Karpas-422 (cell line): Measurements from ENCODE around the gene NKX2-2. TPM values are rescaled to one million over a fixed set of nuclear protein-coding genes. Genes with fewer than 3 reads are reported as not detected.

Source experiments
- DNase-seq: peaks from one replicate; pipeline ENCODE4 v3.0.0-alpha.2; 2015
- H2AFZ ChIP-seq: fragments of 200-600 bp; sonication (generic); 2 replicates; pipeline ENCODE4 v1.6.1; 2014; ENCODE audit warnings: antibody characterized with exemption, low read length, mixed read lengths
- H3K27ac ChIP-seq: fragments of 200-600 bp; sonication (generic); 2 replicates; pipeline ENCODE4 v1.5.1; 2014; ENCODE audit warnings: mild to moderate bottlenecking, low read length, moderate library complexity
- H3K27me3 ChIP-seq: fragments of 200-600 bp; sonication (generic); 2 replicates; pipeline ENCODE4 v1.6.1; 2014; ENCODE audit warnings: low read length, mixed read lengths
- H3K36me3 ChIP-seq: fragments of 200-600 bp; sonication (generic); 2 replicates; pipeline ENCODE4 v1.6.1; 2014; ENCODE audit warnings: low read length, mixed read lengths; ENCODE audit not compliant: insufficient read depth
- H3K4me1 ChIP-seq: fragments of 200-600 bp; sonication (generic); 2 replicates; pipeline ENCODE4 v1.6.1; 2014; ENCODE audit warnings: mild to moderate bottlenecking, low read length, mixed read lengths
- H3K4me2 ChIP-seq: fragments of 200-600 bp; sonication (generic); 2 replicates; pipeline ENCODE4 v1.6.1; 2014; ENCODE audit warnings: low read length, low read depth, mild to moderate bottlenecking; ENCODE audit not compliant: poor library complexity, severe bottlenecking
- H3K4me3 ChIP-seq: fragments of 200-600 bp; sonication (generic); 2 replicates; pipeline ENCODE4 v1.5.1; 2014; ENCODE audit warnings: mild to moderate bottlenecking, antibody characterized with exemption, low read length, mixed read lengths
- H3K79me2 ChIP-seq: fragments of 200-600 bp; sonication (generic); 2 replicates; pipeline ENCODE4 v1.6.1; 2014; ENCODE audit warnings: mild to moderate bottlenecking, low read length, mixed read lengths
- H3K9ac ChIP-seq: fragments of 200-600 bp; sonication (generic); 2 replicates; pipeline ENCODE4 v1.6.0; 2014; ENCODE audit warnings: low read length
- H3K9me2 ChIP-seq: fragments of 200-600 bp; sonication (generic), shearing (Covaris generic); replicated peaks from 2 replicates; pipeline ENCODE4 v1.6.0; 2014; ENCODE audit warnings: mild to moderate bottlenecking, low read length, moderate library complexity; ENCODE audit not compliant: insufficient read depth
- H3K9me3 ChIP-seq: fragments of 300-700, 200-600 bp; sonication (generic); 2 replicates; pipeline ENCODE4 v1.6.1; 2014; ENCODE audit warnings: low read length, mixed read lengths
- H4K20me1 ChIP-seq: fragments of 200-600 bp; sonication (generic); 2 replicates; pipeline ENCODE4 v1.6.1; 2014; ENCODE audit warnings: mild to moderate bottlenecking, antibody characterized with exemption, low read length, low read depth; ENCODE audit not compliant: insufficient read depth
- total RNA-seq: library from RNA; depleted of rRNA; stranded (reverse); fragments of >200 nt; shearing (Covaris generic); gene quantifications from 2 replicates; pipeline ENCODE4 v1.2.3, GENCODE V29; 2014; ENCODE audit warnings: low replicate concordance

Gene NKX2-2
- total RNA-seq, 1 experiment from 2014 or later: not detected

DNA sequence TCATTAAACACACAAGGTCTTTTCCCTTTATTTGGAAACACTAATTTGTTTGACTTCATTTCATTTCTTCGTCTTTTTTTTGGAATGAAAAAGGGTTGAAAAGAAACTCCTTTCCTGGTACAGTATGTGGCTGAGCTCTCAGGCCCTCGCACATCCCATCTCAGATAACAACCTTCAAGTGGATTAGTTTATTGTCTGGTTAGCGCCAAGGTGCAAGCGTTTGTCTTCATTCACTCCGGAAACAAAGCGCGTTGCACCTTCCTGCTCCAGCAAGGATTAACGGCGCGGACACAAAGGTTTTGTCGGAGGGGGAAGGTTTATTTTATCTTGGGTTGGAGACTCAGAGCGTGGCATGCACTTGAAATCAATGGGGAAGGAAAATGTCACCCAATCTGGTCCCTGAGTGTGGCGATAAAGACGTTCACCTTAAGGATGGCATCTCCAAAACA lies 5.3 kb upstream of the NKX2-2 start:
- no peaks in the 10 kb centered on the region for H3K27me3 ChIP-seq
- H2AFZ ChIP-seq: no peak overlapping the region
- no peaks in the 10 kb centered on the region for H4K20me1 ChIP-seq

DNA sequence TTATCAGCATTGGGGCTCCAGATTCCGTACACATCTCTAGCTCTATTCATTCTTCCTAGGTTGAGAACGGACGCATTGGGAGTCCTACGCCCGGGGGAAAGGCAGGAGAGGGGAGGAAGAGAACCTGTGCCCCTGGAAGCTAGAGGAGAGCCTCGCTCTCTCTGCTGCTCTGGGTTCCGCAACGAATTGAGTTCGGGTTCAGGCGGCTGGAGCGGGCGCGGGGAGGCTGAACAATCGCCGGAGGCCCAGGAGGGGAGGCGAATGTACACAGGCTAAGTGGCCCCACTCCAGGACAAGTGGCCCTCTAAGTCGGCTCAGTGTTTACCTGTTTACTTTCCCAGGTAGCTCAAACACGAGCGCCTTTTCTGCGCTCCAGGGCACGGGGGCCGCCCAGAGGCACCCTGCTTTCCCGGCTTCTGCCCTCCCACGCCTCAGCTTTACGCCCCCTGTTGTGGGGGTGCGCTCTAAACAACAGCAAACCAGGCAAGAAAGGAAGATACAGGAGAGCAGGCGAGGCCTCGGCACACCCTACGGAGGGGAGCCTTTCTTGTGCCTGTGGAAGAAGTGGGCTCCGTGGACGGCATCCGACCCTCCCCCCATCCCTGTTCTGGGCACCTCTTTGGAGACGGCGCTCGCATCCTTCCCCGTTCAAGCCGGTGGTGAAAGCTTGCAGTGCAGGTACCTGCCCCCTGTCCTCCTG lies 4.6 kb upstream of the NKX2-2 start:
- DNase-seq: no peak
- no peaks in the 10 kb centered on the region for H3K36me3 ChIP-seq
- H4K20me1 ChIP-seq: no peaks in the 10 kb centered on the region
- no peak overlapping the region for H3K4me3 ChIP-seq
- H3K4me1 ChIP-seq: no peaks in the 10 kb centered on the region
- no peak overlapping the region for H2AFZ ChIP-seq
- H3K9me3 ChIP-seq: no peaks in the 10 kb centered on the region
- H3K9ac ChIP-seq: no peak overlapping the region
- no peaks in the 10 kb centered on the region for H3K9me2 ChIP-seq
- H3K27ac ChIP-seq: no peak overlapping the region
- no peak overlapping the region for H3K4me2 ChIP-seq
- no peaks in the 10 kb centered on the region for H3K27me3 ChIP-seq
- no peaks in the 10 kb centered on the region for H3K79me2 ChIP-seq

More for the DNA sequence above, 5.3 kb upstream of the NKX2-2 start:
- no peaks in the 10 kb centered on the region for H3K9me3 ChIP-seq
- H3K9me2 ChIP-seq: no peaks in the 10 kb centered on the region
- no peaks in the 10 kb centered on the region for H3K79me2 ChIP-seq
- DNase-seq: no peak
- no peak overlapping the region for H3K9ac ChIP-seq
- no peak overlapping the region for H3K4me3 ChIP-seq
- no peaks in the 10 kb centered on the region for H3K36me3 ChIP-seq
- H3K4me1 ChIP-seq: no peaks in the 10 kb centered on the region
- no peak overlapping the region for H3K4me2 ChIP-seq
- H3K27ac ChIP-seq: no peak overlapping the region

- no peak for DNase-seq
- H3K4me1 ChIP-seq: no peaks in the 10 kb centered on the region
- no peaks in the 10 kb centered on the region for H3K79me2 ChIP-seq
- no peaks in the 10 kb centered on the region for H3K9me2 ChIP-seq
- no peak overlapping the region for H3K4me3 ChIP-seq
- no peak overlapping the region for H2AFZ ChIP-seq
- H3K9ac ChIP-seq: no peak overlapping the region
- H3K27me3 ChIP-seq: no peaks in the 10 kb centered on the region
- no peaks in the 10 kb centered on the region for H3K36me3 ChIP-seq
- no peaks in the 10 kb centered on the region for H3K9me3 ChIP-seq
- H3K27ac ChIP-seq: no peak overlapping the region
- no peak overlapping the region for H3K4me2 ChIP-seq
- no peaks in the 10 kb centered on the region for H4K20me1 ChIP-seq
These were observed 3.9 kb upstream of the NKX2-2 start for GRCh38 chr20:21517566-21518277.

GRCh38 chr20:21516861-21517565 lies 3.1 kb upstream of the NKX2-2 start:
- H2AFZ ChIP-seq: no peak overlapping the region
- H3K4me3 ChIP-seq: no peak overlapping the region
- H3K27ac ChIP-seq: no peak overlapping the region
- no peaks in the 10 kb centered on the region for H3K27me3 ChIP-seq
- no peak overlapping the region for H3K9ac ChIP-seq
- no peak overlapping the region for H3K4me2 ChIP-seq
- no peaks in the 10 kb centered on the region for H3K79me2 ChIP-seq
- no peaks in the 10 kb centered on the region for H3K4me1 ChIP-seq
- H4K20me1 ChIP-seq: no peaks in the 10 kb centered on the region
- no peaks in the 10 kb centered on the region for H3K36me3 ChIP-seq
- H3K9me3 ChIP-seq: no peaks in the 10 kb centered on the region
- no peak for DNase-seq
- H3K9me2 ChIP-seq: no peaks in the 10 kb centered on the region

- Histone ChIP-seq H3K9ac (no peak overlapping the region), H4K20me1 (no peaks in the 10 kb centered on the region), H3K27me3 (no peaks in the 10 kb centered on the region), H3K4me2 (no peak overlapping the region), H3K4me1 (no peaks in the 10 kb centered on the region), H3K36me3 (no peaks in the 10 kb centered on the region), H3K27ac (no peak overlapping the region), H3K79me2 (no peaks in the 10 kb centered on the region), H3K9me2 (no peaks in the 10 kb centered on the region), H3K4me3 (no peak overlapping the region), H2AFZ (no peak overlapping the region), H3K9me3 (no peaks in the 10 kb centered on the region)
- DNase-seq: no peak
These were observed 2.3 kb upstream of the NKX2-2 start for GRCh38 chr20:21516180-21516567.

DNA sequence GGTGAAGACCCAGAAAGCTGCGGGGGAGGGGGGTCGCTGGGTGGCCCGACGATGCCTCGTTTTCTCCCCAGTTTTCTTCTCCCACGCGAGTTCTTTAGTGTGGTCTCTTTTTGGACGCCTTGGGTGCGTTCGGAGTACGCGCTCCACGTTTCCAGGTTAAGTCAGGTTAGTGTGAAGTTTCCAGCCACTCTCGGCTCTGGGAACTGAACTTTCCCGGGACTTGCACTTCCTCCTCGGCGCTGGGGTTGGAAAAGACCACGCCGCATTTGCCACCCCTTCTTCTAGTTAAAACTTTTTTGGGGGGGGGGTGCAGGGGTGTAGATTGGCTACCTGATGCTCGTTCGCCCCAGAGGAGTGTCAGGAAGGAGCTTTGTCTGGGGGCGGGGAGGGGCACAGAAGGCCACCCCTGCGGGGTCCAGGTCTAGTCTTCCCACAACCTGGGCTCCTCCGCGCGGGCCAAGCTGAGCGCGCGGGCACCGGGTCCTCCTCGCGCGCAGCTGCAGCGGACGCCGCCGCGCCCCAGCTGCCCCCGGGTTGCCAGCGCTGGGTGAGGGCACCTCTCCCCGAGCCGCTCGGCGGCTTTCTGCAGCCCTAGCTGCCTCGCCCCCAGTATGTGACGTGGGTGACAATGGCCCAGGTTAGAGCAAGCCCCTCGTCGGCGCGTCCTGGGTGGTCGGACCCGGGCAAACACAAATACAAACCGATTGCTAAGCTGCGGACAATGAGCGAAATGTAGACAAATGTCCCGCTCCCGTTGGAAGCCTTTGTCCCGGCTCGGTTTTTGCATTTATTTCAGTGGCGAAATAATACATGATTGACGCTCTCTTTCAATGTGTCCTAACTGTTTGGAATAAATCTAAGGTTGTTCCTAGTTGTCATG lies 1.7 kb upstream of the NKX2-2 start:
- no peak for DNase-seq
- no peaks in the 10 kb centered on the region for H3K4me1 ChIP-seq
- no peak overlapping the region for H3K4me2 ChIP-seq

DNA sequence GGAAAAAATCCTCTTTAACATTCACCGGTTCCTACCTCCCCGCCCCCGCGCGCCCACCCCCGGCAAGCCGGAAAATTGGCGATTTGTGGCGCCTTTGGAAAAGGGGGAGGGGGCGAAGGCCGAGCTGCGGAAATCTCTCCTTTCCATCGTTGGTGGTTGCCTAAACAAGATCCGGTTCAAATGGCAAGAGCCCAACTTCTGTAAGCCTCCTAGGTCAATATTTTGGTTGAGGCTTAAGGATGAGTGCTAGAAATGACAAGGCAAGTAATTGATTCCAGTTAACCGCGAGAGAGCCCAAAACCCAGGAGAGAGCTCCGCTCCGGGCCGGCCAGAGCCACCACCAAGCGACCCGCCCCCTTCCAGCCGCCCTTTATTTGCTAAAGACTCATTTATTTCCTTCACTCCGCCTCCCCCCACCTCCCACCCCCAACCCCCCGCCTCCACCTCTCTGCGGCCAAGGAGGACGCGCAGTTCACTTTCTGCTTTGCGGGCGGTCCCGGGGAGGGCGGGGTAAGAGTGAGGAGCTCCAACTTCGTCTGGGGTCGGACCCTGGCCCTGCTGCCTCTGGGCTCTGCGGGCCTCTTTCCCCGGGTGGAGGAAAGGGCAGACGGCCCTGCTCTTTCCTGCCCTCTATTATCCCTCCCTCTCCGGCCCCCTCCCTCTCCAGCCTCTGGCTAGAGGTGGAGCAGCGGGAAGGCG lies 838 bp upstream of the NKX2-2 start:
- H3K4me2 ChIP-seq: no peak overlapping the region
- H3K79me2 ChIP-seq: no peaks in the 10 kb centered on the region
- no peak overlapping the region for H2AFZ ChIP-seq
- no peak for DNase-seq
- no peaks in the 10 kb centered on the region for H3K27me3 ChIP-seq
- H3K4me3 ChIP-seq: no peak overlapping the region
- H3K9ac ChIP-seq: no peak overlapping the region
- H3K9me2 ChIP-seq: no peaks in the 10 kb centered on the region
- H3K9me3 ChIP-seq: no peaks in the 10 kb centered on the region
- H3K36me3 ChIP-seq: no peaks in the 10 kb centered on the region
- H4K20me1 ChIP-seq: no peaks in the 10 kb centered on the region
- no peaks in the 10 kb centered on the region for H3K4me1 ChIP-seq
- no peak overlapping the region for H3K27ac ChIP-seq

More for the DNA sequence above, 1.7 kb upstream of the NKX2-2 start:
- H3K27ac ChIP-seq: no peak overlapping the region
- H3K9me2 ChIP-seq: no peaks in the 10 kb centered on the region
- no peaks in the 10 kb centered on the region for H3K27me3 ChIP-seq
- no peak overlapping the region for H3K9ac ChIP-seq
- no peak overlapping the region for H3K4me3 ChIP-seq
- no peaks in the 10 kb centered on the region for H3K9me3 ChIP-seq
- H4K20me1 ChIP-seq: no peaks in the 10 kb centered on the region
- H2AFZ ChIP-seq: no peak overlapping the region
- H3K79me2 ChIP-seq: no peaks in the 10 kb centered on the region
- no peaks in the 10 kb centered on the region for H3K36me3 ChIP-seq
